HepG2 (cell line): ENCODE results near the gene BIRC3. TPM values are rescaled to one million over a fixed set of nuclear protein-coding genes. Genes with fewer than 3 reads are reported as not detected.

ENCODE experiments used
- ATAC-seq: fragments of 200-7000 bp; cut with Tn5 transposase; 3 replicates; pipeline ENCODE4 v1.9.1; 2020; ENCODE audit warnings: mild to moderate bottlenecking, moderate library complexity
- BruUV-seq: library from RNA; stranded (reverse); fragments of 400-500 nt; replicated peaks from 2 replicates; lab custom pipeline; 2021; lab: Mats Ljungman, UMichigan
- CTCF ChIA-PET: fragments of 300-600 bp; formaldehyde crosslinking; extraction: SDS; loops from one replicate; lab custom pipeline; 2021; ENCODE audit warnings: low total read pairs, inconsistent platforms, low intra/inter-chr PET ratio; lab: Yijun Ruan, JAX
- POLR2A ChIA-PET: fragments of 350-600 bp; sonication (Branson Sonifier 250); formaldehyde crosslinking; loops from one replicate; lab custom pipeline; 2020; ENCODE audit warnings: antibody characterized with exemption, inconsistent platforms; lab: Yijun Ruan, JAX
- DNase-seq: peaks from one replicate; pipeline ENCODE4 v3.0.0-alpha.2; 2015; ENCODE audit warnings: low spot score
- FAIRE-seq: peaks from 3 replicates; lab custom pipeline; 2011; peaks lifted over from hg19 to GRCh38; lab: Jason Lieb, UNC
- H2AFZ ChIP-seq: one replicate; pipeline ENCODE4 v1.6.1; 2011; ENCODE audit warnings: low read length, inconsistent platforms
- H3K27ac ChIP-seq: fragments of 300-600 bp; 3 replicates; pipeline ENCODE4 v1.8.0; 2011; ENCODE audit warnings: mixed run types, mild to moderate bottlenecking, mixed read lengths, low read length, inconsistent platforms; ENCODE audit not compliant: insufficient read depth; ENCODE audit errors: extremely low read length
- H3K27me3 ChIP-seq, 2 experiments: fragments of 200-600 bp in 1 of 2; 2 replicates in 1 of 2; 3 replicates in 1 of 2; pipeline versions ENCODE4 v1.6.0 to v1.8.0; 2011; ENCODE audit warnings: low read length in 2 of 2, mild to moderate bottlenecking in 2 of 2, moderate library complexity in 2 of 2, inconsistent platforms in 1 of 2; ENCODE audit not compliant: insufficient read depth in 2 of 2, control insufficient read depth in 1 of 2
- H3K36me3 ChIP-seq, 2 experiments: fragments of 200-600 bp in 1 of 2; replicated peaks in 1 of 2; 2 replicates in 1 of 2; 3 replicates in 1 of 2; pipeline versions ENCODE4 v1.5.1 to v1.8.0; 2011; ENCODE audit warnings: low read length in 2 of 2, inconsistent platforms in 1 of 2; ENCODE audit not compliant: insufficient read depth in 2 of 2, control insufficient read depth in 1 of 2
- H3K4me1 ChIP-seq: 2 replicates; pipeline ENCODE4 v1.5.1; 2012; ENCODE audit warnings: low read length, inconsistent platforms; ENCODE audit not compliant: insufficient read depth
- H3K4me2 ChIP-seq: 2 replicates; pipeline ENCODE4 v1.6.0; 2011; ENCODE audit warnings: low read depth, low read length, inconsistent platforms
- H3K4me3 ChIP-seq, 3 experiments: fragments of 200-600 bp in 1 of 3; sonication (generic), shearing (Covaris generic) in 1 of 3; replicated peaks in 1 of 3; 2 replicates each; pipeline ENCODE4 v1.5.1; 2011 to 2016; ENCODE audit warnings: low read length in 3 of 3, inconsistent platforms in 2 of 3, low read depth in 2 of 3, mild to moderate bottlenecking in 2 of 3, control low read depth in 1 of 3, mixed read lengths in 1 of 3; ENCODE audit not compliant: insufficient read depth in 1 of 3
- H3K79me2 ChIP-seq: one replicate; pipeline ENCODE4 v1.6.1; 2011; ENCODE audit warnings: low read length, inconsistent platforms; ENCODE audit not compliant: insufficient read depth
- H3K9ac ChIP-seq: 2 replicates; pipeline ENCODE4 v1.6.0; 2011; ENCODE audit warnings: mild to moderate bottlenecking, low read depth, low read length, inconsistent platforms; ENCODE audit not compliant: insufficient read depth
- H3K9me3 ChIP-seq: 2 replicates; pipeline ENCODE4 v1.5.1; 2012; ENCODE audit warnings: mild to moderate bottlenecking, low read length
- H4K20me1 ChIP-seq: 2 replicates; pipeline ENCODE4 v1.6.0; 2011; ENCODE audit warnings: inconsistent platforms, mild to moderate bottlenecking, low read length, moderate library complexity; ENCODE audit not compliant: insufficient read depth
- CREB1 ChIP-seq, 2 experiments: fragments of 450-650 bp in 1 of 2; IDR thresholded peaks; 2 replicates each; pipeline ENCODE4 v1.6.1; 2016 to 2017; ENCODE audit warnings: control low read depth in 1 of 2, mild to moderate bottlenecking in 1 of 2, missing compliant biosample characterization in 1 of 2, missing genetic modification characterization in 1 of 2
- HNF4A ChIP-seq: sonication (generic); formaldehyde crosslinking; IDR thresholded peaks from 2 replicates; pipeline ENCODE4 v1.4.0; 2020; ENCODE audit warnings: missing genetic modification reagents
- KLF11 ChIP-seq: IDR thresholded peaks from 2 replicates; pipeline ENCODE4 v1.6.1; 2016; ENCODE audit warnings: missing compliant biosample characterization
- NFE2 ChIP-seq: sonication (generic); formaldehyde crosslinking; IDR thresholded peaks from 2 replicates; pipeline ENCODE4 v1.4.0; 2020; ENCODE audit warnings: missing genetic modification reagents
- NONO ChIP-seq, 2 experiments: fragments of 450-650 bp in 1 of 2; sonication (generic) in 1 of 2; formaldehyde crosslinking in 1 of 2; IDR thresholded peaks in 1 of 2; conservative IDR thresholded peaks in 1 of 2; 2 replicates each; pipeline versions ENCODE4 v1.6.1 to v1.8.0; 2017 to 2022; ENCODE audit warnings: mild to moderate bottlenecking in 1 of 2, missing genetic modification reagents in 1 of 2, moderate library complexity in 1 of 2
- NR1H2 ChIP-seq: sonication (generic); formaldehyde crosslinking; IDR thresholded peaks from 2 replicates; pipeline ENCODE4 v1.8.1; 2022; ENCODE audit warnings: low read depth, missing genetic modification reagents, borderline replicate concordance
- NR2F6 ChIP-seq, 2 experiments: IDR thresholded peaks; 2 replicates each; pipeline ENCODE4 v1.6.1; 2016; ENCODE audit warnings: antibody characterized with exemption in 1 of 2, mild to moderate bottlenecking in 1 of 2
- PRDM4 ChIP-seq: sonication (generic); formaldehyde crosslinking; IDR thresholded peaks from 2 replicates; pipeline ENCODE4 v1.9.0; 2021; ENCODE audit warnings: missing genetic modification reagents, borderline replicate concordance
- RBFOX2 ChIP-seq: fragments of 200-400 bp; formaldehyde crosslinking; IDR thresholded peaks from 2 replicates; pipeline ENCODE4 v1.6.1; 2017; ENCODE audit warnings: low read depth, mild to moderate bottlenecking, low read length
- REL ChIP-seq: sonication (generic); formaldehyde crosslinking; conservative IDR thresholded peaks from 2 replicates; pipeline ENCODE4 v1.8.0; 2022; ENCODE audit warnings: mild to moderate bottlenecking, missing genetic modification reagents, moderate library complexity
- SSRP1 ChIP-seq: IDR thresholded peaks from 2 replicates; pipeline ENCODE4 v1.6.1; 2016; ENCODE audit warnings: control low read depth
- ZFP36L1 ChIP-seq: sonication (generic); formaldehyde crosslinking; IDR thresholded peaks from 2 replicates; pipeline ENCODE4 v1.8.0; 2022; ENCODE audit warnings: mild to moderate bottlenecking, missing genetic modification reagents, moderate library complexity
- ZNF121 ChIP-seq: sonication (generic); formaldehyde crosslinking; IDR thresholded peaks from 2 replicates; pipeline ENCODE4 v1.5.0; 2020; ENCODE audit warnings: mild to moderate bottlenecking, missing genetic modification reagents
- ZNF530 ChIP-seq: sonication (generic); formaldehyde crosslinking; IDR thresholded peaks from 2 replicates; pipeline ENCODE4 v1.5.0; 2020; ENCODE audit warnings: low read depth, mild to moderate bottlenecking, missing genetic modification reagents
- ZNF572 ChIP-seq: sonication (generic); formaldehyde crosslinking; IDR thresholded peaks from 2 replicates; pipeline ENCODE4 v1.5.1; 2020; ENCODE audit warnings: mild to moderate bottlenecking, missing genetic modification reagents
- ZNF672 ChIP-seq: sonication (generic); formaldehyde crosslinking; IDR thresholded peaks from 2 replicates; pipeline ENCODE4 v1.8.1; 2022; ENCODE audit warnings: missing genetic modification reagents
- WGBS: methylation state at CpG from one replicate; pipeline ENCODE4 v1.1.6; 2017; ENCODE audit warnings: low lambda C conversion rate; 5-methylcytosine and 5-hydroxymethylcytosine counted together
- in situ Hi-C: cut with HindIII; loops from 2 replicates; pipeline ENCODE4 v1.10.0; 2017; ENCODE audit warnings: low pct_unique_long_range_greater_than_20kb; ENCODE audit not compliant: extremely low pct_ligation_motif_present
- intact Hi-C: fragments of 100-400 bp; cut with micrococcal nuclease; formaldehyde crosslinking; loops from one replicate; pipeline ENCODE4 v1.10.0; 2022; ENCODE audit not compliant: unreplicated experiment
- polyA plus RNA-seq, 8 experiments: library from polyadenylated mRNA; depleted of rRNA in 3 of 8; stranded (reverse) in 7 of 8; unstranded in 1 of 8; fragments of >200 nt; fragmentation: Illumina TruSeq in 4 of 8; extraction: Trizol in 4 of 8; gene quantifications; 2 replicates each; pipeline versions ENCODE4 v1.2.1 to v1.2.3, GENCODE V29; 2011 to 2016; ENCODE audit warnings: low read depth in 4 of 8, missing spikeins in 1 of 8, mixed read lengths in 1 of 8; ENCODE audit not compliant: insufficient read depth in 1 of 8
- total RNA-seq, 5 experiments: library from RNA; depleted of rRNA; stranded (reverse); fragments of >200 nt; fragmentation: Illumina TruSeq; extraction: Trizol; gene quantifications; 2 replicates each; pipeline ENCODE4 v1.2.3, GENCODE V29; 2016; ENCODE audit warnings: low read depth in 1 of 5
- TF ChIP-seq, protein P1 (sequence below): sonication (generic); formaldehyde crosslinking; IDR thresholded peaks from 2 replicates; pipeline ENCODE4 v1.5.1; 2020; ENCODE audit warnings: mild to moderate bottlenecking, missing genetic modification reagents, moderate library complexity

BIRC3 gene
- total and polyA plus RNA-seq, 2 of the 13 experiments (the other 11 are each of a cell fraction or from before 2014, with no cell fraction given): 0.41 to 4.2 TPM

GRCh38 chr11:102343809-102344208 is 26.5 kb downstream of the BIRC3 start:
- H3K27me3 ChIP-seq: no peaks in the 10 kb centered on the region; a peak in 1 of 5 replicates
- CTCF ChIA-PET: no interaction called here
- no peak for TF ChIP-seq SSRP1
- no peak for TF ChIP-seq REL (CRISPR knock-in tag)
- TF ChIP-seq ZFP36L1 (CRISPR knock-in tag): no peak
- no peak for TF ChIP-seq ZNF121 (CRISPR knock-in tag)
- no peak for TF ChIP-seq HNF4A
- no peak for TF ChIP-seq KLF11 (CRISPR knock-in tag)
- TF ChIP-seq ZNF572 (CRISPR knock-in tag): no peak
- no peak for TF ChIP-seq RBFOX2
- no peak for TF ChIP-seq ZNF530
- no peak for TF ChIP-seq NONO (IDR thresholded peaks at IDR 0.05)
- TF ChIP-seq NONO (CRISPR knock-in tag; conservative IDR thresholded peaks at IDR 0.05): no peak
- TF ChIP-seq ZNF672 (CRISPR knock-in tag): no peak
- TF ChIP-seq NR1H2: no peak
- no peak for TF ChIP-seq CREB1 (IDR thresholded peaks at IDR 0.05)
- no peak for TF ChIP-seq CREB1 (CRISPR knock-in tag; IDR thresholded peaks at IDR 0.05)
- no peak for TF ChIP-seq PRDM4 (CRISPR knock-in tag)
- no peak for TF ChIP-seq NFE2
- TF ChIP-seq, protein P1, sequence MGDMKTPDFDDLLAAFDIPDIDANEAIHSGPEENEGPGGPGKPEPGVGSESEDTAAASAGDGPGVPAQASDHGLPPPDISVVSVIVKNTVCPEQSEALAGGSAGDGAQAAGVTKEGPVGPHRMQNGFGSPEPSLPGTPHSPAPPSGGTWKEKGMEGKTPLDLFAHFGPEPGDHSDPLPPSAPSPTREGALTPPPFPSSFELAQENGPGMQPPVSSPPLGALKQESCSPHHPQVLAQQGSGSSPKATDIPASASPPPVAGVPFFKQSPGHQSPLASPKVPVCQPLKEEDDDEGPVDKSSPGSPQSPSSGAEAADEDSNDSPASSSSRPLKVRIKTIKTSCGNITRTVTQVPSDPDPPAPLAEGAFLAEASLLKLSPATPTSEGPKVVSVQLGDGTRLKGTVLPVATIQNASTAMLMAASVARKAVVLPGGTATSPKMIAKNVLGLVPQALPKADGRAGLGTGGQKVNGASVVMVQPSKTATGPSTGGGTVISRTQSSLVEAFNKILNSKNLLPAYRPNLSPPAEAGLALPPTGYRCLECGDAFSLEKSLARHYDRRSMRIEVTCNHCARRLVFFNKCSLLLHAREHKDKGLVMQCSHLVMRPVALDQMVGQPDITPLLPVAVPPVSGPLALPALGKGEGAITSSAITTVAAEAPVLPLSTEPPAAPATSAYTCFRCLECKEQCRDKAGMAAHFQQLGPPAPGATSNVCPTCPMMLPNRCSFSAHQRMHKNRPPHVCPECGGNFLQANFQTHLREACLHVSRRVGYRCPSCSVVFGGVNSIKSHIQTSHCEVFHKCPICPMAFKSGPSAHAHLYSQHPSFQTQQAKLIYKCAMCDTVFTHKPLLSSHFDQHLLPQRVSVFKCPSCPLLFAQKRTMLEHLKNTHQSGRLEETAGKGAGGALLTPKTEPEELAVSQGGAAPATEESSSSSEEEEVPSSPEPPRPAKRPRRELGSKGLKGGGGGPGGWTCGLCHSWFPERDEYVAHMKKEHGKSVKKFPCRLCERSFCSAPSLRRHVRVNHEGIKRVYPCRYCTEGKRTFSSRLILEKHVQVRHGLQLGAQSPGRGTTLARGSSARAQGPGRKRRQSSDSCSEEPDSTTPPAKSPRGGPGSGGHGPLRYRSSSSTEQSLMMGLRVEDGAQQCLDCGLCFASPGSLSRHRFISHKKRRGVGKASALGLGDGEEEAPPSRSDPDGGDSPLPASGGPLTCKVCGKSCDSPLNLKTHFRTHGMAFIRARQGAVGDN (CRISPR knock-in tag): no peak
- no peak for TF ChIP-seq NR2F6 (IDR thresholded peaks at IDR 0.05)
- no peak for TF ChIP-seq NR2F6 (CRISPR knock-in tag; IDR thresholded peaks at IDR 0.05)
- POLR2A ChIA-PET: no interaction called here
- H3K27ac ChIP-seq: no peak overlapping the region
- peaks cover 35% of the 10 kb centered on the region for H3K4me1 ChIP-seq
- intact Hi-C loops (loop anchor here (5.0 kb wide), 1 partner anchor 173 kb away; no protein-coding TSS in a partner anchor), in situ Hi-C loops (loop anchor here (5.0 to 10.0 kb wide), 2 partner anchors 151 to 268 kb away; no protein-coding TSS in a partner anchor)
- no peak for DNase-seq
- peaks cover 4% of the 10 kb centered on the region; the same call in 1 of the 2 replicates for H4K20me1 ChIP-seq
- no peaks in the 10 kb centered on the region for H3K9me3 ChIP-seq
- no TSS peak for BruUV-seq
- H3K79me2 ChIP-seq: peaks cover 18% of the 10 kb centered on the region
- WGBS: 94% methylated on average over 1 of the region's 1 CpG
- no peak for FAIRE-seq
- no peak overlapping the region for H3K4me3 ChIP-seq
- H2AFZ ChIP-seq: no peak overlapping the region
- H3K4me2 ChIP-seq: no peak overlapping the region
- no peak overlapping the region for H3K9ac ChIP-seq
- no peak for ATAC-seq
- no peaks in the 10 kb centered on the region for H3K36me3 ChIP-seq
